GM18508 (cell line): Measurements from ENCODE around the gene PIAS4.

ENCODE experiments used
- ATAC-seq: cut with Tn5 transposase; IDR thresholded peaks from one replicate; pipeline ENCODE4 v1.9.1; 2021; ENCODE audit warnings: moderate number of reproducible peaks; ENCODE audit not compliant: insufficient read depth, unreplicated experiment

PIAS4 gene

DNA sequence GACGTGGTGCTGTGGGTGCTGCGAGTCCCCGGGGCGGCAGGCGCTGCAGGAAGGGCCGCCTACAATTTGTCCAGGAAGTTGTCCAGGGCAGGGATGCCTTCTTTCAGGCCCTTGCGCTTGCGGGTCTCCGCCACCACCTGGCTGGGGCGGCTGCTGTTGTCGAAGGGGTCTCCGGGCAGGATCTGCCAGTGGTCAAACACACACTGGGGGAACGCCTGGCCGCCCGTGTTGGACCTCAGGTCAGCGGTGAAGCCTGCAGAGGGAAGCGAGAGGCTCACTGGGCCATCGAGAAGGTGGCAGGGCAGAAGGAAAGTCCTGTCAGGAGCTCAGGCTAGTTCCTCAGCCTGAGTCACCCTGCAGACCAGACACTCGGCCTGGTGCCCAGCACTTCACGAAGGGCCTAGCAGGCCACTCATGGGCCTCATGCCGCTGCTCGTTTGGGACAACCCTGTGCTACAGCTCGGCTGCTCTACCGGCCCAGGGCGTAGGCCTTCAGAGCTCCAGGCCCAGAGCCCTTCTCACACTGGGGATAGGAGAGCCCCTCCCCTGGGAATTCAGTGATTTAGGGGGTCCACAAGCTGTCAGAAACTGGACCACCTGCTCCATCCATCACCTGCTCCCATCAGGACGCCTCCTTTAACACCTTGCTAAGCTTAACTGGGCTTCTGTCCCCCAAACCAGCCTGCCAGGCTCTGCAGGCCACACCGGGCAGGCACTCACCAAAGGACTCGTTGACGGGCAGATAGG lies 30.9 kb upstream of the PIAS4 start:
- no peak for ATAC-seq

DNA sequence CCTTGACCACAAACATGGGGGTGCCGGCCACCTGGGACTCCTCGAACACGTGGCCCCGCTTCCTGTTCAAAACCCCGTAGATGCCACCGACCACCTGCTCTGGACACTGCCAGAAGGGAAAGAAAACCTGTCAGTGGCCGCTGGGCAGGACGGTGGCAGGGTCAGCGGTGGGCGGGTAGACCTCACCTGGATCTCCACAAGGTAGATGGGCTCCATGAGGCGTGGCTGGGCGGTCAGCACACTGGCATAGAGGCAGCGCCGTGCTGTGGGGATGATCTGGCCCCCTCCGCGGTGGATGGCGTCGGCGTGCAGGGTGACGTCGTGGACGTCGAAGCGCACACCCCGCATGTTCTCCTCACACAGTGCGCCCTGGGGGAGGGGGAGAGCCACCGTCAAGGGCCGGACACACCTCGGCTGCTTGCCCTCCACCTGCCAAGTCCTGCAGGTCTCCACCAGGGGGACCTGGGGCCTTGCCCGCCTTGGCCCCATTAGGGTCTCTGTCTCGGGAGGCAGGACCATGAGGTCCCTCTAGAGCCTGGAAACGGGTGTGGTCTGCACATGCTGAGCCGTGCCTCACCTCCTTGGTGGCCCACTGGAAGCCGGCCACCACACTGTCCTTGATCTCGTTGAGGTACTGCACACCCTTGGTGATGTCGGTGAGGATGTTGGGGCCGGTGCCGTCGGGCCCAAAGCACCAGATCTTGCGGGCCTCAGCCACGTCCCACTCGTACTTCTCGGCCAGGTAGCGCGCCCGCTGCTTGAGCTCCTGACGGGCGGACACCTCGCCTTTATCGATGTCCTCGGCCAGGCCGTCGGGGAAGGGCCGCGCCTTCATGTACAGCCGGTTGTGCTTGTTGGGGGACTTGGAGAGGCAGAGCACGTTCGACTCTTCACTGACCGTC lies 30.0 kb upstream of the PIAS4 start:
- no peak for ATAC-seq

DNA sequence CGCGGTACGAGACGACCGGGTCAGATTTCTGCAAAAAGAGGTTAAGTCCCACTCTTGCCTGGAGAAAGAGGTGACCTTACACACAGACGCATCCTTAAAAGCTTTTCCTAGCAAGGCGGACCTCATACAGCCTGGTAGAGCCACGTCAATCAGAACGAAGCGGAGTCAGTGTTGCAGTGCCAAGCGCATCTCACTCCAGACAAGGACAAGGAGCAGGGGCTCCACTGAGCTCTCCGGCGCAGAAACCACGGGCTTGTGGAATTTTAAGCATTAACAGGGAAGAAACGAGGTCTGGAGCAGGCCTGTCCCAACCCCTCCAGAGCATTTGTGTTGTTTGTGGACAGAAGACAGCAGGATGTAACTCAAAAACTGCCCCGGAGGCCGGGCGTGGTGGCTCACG lies 29.4 kb upstream of the PIAS4 start:
- ATAC-seq, result no peak

DNA sequence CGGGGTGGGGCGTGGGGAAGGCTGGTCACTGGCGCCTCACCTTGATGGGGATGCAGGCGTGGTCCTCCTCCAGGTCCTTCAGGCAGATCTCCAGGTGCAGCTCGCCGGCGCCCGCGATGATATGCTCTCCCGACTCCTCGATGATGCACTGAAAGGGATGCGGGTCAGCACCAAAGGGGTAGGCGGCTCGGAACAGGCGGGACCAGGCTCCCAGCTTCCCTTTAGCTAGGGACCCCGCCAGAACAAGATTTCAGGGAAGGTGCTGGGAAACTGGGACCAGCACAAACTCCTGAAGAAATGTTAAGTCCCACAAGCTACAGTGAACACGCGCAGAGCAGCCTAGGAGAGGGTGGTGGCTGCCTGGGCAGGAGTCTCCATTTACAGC lies 28.3 kb upstream of the PIAS4 start:
- no peak for ATAC-seq

DNA sequence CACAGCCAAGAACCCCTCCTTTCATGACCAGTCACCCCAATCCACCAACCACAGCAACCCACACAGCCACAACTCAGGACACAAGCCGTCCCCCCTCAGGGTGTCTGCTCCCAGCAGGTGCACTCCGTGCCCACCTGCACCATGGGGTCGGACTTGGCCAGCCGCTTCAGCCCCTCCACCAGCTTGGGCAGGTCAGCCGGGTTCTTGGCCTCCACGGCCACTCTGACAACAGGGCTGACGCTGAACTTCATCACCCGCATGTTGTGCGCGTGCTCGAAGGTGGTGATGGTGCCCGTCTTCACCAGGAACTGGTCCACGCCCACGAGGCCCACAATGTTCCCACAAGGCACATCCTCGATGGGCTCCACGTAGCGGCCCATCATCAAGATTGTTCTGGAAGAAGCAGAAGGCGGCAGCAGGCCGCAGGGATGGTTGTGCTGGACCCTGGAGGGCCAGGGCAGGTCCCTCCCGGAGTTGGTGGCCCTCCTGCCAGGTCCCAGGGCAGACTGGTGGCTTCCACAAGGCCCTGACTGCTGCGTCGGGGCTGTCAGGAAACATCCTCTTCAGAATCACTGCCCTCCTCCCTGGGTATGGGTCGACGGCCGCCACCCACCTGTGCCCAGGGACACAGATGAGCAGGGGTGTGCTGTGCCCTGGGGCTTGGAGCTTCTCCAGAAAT lies 27.7 kb upstream of the PIAS4 start:
- no peak for ATAC-seq

DNA sequence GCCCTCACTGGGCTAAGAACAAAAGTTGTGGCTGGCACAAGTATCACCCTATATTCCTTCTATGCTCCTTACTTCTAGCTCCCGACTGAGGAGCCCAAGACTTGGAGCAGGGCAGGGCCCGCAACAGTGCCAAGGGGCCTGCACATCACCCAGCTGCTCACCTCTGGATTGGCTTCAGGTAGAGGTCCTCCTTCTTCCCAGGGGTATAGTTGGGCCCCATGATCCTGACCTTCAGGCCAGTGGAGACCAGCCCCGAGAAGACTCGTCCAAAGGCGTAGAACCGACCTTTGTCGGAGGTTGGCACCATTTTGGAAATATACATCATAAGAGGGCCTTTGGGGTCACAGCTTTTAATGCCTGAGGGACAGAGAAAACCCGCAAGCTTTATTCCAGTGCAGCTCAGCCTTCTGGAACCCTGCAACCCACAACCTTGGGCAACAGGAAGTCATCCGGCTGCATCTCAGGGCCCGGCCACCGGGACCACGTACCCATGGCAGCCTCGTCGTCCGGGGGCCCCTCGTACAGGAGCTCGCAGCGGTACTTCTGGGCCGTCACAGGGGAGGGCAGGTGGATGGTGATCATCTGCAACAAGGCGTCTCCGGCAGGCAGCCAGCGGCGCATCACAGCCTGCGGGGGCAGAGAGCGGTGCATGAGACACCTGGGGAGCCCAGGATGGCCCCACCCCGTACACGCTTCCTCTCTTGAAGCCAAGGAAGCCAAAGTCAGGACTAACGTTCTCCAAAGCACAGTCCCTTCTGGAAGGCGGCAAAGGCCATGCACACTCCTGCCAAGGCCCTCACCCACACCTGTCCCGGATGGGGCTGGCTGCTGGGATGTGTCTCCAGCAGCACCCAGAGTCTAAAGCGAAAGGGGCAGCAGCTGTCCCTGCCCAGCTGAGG lies 26.9 kb upstream of the PIAS4 start:
- no peak for ATAC-seq

DNA sequence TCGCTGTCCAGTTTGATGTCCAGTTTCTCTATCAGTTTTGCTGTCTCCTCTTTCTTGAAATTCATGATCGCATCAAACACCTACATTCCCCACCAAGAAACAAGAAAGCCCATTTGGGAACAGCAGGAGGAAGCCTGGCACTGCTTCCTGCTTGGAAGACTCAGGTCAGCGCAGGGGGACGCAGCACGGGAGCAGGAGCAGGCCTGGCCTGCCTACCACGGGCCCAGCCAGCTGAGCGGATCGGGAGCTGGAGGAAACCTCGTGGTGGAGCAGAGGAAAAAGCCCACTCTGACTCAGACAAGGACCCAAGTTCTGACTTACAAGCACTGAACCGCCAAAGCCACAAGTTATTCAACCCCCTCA lies 26.2 kb upstream of the PIAS4 start:
- ATAC-seq, result no peak

DNA sequence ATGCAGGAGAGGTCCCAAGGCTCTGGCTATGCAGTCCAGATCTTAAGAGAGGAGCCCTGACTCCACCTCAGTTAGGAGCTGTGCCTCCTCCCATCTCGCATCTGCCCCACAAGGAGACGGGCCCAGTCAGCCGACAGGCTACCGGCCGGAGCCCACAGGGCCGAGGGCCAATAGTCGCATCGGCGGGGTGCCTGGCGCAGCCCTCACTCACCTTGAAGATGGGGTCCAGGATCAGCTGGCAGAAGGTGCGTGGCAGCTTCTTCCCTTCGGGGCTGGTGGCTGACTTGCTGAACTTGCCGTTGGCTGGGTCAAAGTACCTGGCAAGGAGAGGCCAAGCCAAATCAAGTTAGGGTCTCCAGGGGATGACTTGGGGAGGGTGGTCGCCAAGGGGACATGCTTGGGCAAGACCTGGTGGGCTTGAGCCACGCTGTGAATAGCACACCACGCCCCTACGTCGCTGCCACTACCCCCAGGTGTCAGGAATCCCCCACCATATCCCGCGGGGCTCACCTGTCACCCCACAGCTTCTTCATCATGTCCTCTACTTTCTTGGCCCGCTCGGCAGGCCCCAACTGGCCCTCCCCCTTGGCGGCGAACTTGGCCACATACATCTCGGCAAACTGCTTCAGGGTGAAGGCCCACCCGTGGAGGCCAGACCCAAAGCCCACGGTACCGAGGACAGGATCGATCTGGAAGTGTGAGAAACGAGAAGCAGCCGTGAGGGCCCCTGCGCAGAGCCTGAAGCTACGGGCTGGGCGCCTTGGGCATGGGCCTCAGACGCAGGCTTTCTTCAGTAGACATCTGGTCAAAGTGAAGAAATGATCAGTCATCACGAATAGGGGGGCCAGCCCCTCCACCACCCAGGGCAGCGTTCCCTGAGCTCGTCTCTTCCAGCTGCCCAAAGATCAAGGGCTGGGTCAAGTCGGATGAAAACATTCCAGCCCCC lies 25.5 kb upstream of the PIAS4 start:
- no peak for ATAC-seq

DNA sequence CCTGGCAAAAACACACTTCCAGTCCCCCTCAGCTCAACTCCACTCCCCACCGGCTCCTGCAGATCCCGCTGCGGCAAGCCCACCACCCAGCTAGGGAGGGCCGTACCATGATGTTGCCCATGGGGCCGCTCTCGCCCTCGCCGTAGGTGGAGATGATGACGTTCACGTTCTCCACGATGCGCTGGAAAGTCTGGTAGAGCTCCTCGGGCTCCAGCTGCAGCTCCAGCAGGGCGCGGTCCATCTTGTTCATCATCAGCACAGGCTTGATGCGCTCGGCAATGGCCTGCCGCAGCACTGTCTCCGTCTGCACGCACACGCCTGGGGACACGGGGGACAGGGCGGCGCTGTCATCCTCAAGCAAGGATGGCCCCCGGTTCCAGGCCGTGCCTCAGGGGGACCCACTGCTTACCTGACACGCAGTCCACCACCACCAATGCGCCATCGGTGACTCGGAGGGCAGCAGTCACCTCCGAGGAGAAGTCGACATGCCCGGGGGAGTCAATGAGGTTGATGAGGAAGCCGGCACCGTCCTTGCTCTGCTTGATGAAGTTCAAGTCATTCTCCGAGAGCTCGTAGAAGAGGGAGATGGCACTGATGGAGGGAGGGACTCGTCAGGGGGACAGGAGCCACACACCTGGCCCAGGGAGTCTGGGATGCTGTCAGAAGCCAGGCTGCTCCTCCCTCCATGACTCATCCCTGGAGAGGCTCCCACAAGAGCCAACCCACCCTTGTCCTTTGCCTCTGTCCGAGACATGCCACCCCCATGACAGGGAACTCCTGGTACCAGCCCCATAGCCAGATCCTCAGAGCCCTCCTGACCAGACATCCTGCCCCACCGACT lies 24.6 kb upstream of the PIAS4 start:
- no peak for ATAC-seq

DNA sequence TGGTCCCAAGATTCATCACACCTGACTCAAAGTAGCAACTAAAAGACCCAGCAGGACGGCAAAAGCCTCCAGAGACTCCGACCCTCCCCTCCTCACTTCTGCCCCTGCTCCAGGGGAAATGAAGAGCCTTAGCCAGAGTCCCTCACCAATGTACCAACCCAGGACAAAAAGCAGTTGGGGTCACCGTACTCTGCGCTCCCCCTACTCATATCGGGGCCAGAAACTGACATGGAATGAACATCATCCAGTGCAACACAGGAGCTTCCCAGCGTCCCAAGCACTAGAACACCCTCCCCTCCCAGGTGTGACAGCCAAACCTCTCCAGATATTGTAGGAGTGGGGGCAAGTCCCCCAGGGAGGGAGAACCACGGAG lies 24.0 kb upstream of the PIAS4 start:
- ATAC-seq, result no peak

DNA sequence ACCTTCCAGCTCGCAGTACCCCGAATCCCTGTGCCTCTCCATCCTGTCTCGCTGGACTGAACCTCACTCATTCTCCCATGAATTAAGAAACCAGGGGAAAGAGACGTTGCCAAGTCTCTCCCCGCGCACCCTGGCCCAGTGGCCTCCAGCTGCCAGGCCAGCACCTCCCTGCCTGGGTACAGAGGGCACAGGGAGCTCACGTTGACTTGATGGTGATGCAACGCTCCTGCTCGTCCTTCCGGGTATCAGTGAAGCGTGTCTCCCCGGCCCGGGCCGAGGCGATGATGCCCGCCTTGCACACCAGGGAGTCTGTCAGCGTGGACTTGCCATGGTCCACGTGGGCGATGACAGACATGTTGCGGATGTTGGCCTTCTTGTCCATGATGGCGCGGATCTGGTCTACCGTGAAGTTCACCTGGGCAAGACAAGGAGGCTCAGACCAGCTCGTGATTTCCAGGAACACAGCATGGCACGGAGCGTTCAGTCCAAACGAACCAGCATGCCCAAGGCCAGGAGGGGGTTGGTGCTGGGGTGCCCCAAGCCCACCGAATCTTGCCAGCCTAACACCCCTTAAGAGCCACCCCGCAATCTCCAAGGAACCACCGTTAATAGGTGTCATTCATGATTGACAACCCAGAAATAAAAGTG lies 23.5 kb upstream of the PIAS4 start:
- ATAC-seq, result no peak

DNA sequence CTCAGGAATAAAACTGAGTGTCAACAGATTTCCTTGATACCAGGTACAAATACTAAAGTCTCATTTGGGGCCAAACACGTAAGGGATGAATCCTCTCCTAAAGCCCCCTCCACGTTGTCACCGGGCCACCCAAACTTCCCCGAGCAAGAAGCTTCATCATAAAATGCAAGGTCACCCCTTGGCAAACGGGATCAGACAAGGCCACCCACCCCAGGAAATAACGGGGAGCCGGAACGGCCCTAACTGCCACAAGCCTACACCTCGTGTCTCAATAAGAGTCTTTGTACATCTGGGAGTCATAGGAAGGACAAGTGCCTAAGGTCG lies 23.0 kb upstream of the PIAS4 start:
- no peak for ATAC-seq

DNA sequence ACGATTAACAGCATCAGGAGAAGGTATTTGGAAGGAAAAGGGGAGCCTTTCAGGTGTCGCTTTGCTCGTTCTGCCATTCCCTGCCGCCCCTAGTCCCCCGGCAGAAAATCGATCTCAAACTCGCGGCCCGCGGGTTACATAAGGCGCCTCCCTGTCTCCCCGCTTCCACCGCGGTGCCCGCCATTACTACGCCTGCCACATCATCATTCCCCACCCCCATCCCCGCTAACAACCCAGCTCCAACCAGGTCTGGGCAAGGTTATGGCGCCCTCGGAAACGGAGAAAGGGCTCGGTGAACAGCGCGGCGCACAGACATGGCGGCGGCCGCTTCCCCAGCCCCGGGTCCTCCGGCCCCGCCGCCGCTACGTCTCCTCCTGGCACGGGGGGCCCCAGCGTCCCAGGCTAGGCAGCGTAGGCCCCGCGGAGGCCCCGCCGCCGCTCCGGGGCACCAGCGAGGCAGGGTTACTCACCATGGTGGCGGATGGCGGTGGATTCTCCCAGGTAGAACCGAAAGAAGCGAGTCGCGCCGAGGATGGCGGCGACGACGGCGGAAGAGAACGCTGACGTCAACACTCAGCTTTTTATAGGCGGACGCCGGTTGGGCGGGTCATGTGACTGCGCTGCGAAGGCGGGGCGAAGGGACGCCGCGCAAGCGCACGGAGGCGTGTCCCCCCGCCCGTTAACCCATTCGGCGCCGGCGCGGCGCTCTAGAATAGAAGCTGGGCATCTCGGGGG lies 22.5 kb upstream of the PIAS4 start, which contains the start of gene EEF2:
EEF2 (minus strand) TSS at position 556 of the 735 bp plus-strand sequence; CDS start at position 473, 83 bp downstream.
- no peak for ATAC-seq

DNA sequence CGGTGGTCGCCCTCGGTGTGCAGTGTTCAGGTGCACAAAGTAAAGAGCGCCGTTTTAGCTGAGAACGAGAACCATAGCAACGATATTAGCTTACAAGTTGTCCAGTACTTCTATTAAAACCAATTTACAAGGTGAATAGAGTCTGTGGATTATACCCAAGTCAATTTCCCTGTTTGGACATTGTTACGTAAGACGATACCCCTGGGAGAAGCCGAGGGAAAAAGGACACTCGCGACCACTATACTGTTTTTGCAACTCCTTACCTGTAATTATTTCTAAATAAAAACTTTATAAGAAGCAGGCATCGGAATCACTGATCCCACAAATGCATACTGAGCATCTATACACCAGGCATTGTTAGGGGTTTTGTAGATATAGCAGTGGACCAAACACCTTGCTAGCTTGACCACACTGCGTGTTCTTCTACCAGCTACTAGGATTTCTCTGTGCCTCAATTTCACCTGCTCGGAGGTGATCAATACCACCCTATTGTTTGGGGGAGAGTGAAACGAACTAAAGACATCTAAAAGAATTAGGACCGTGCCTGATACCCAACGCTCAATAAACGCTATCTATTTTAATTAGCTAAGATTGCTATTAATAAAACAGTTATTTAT lies 21.8 kb upstream of the PIAS4 start:
- ATAC-seq, result no peak

DNA sequence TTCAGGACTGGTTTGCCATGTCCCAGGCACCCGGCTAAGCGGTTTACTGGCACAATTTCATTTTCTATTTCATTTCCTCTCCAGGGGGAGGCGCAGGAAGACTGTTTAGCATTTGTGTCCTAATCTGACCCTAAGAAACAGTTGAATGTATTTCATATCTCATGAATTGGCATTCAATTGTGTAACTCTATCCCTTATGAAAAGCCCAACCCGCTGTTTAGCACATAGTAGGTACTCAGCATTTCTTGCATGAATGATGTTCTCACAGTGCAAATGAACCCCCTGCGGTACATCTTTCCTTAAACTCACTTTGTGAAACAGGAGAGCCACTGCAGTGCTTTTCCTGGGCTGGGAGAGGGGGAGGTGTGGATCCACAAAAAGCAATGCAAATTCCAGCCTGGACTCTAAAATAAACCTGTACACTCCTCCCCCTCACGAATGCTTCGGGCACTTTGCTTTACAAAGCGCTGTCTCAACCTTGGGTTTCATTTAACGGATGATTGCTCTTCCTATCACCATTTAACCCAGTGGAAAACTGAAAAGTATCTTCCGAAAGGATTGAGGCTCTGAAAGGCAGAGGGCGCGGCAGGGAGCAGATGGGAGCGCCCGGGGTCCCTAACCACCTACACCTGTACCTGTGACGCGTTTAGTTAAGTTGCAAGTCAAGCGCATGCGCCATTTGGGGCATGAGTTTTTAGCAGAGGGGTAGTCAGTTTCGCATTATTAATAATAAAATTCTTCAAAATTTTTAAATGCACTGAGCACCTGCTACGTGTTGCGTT lies 21.1 kb upstream of the PIAS4 start:
- no peak for ATAC-seq
